Body of pancreas (tissue), 4 donors: ENCODE data around the gene USP12. TPM values are rescaled to one million over a fixed set of nuclear protein-coding genes. Genes with fewer than 3 reads are reported as not detected.

ENCODE experiments used
- ATAC-seq: fragments of 150-250 bp; one replicate; pipeline ENCODE4 v1.9.1; 2016
- DNase-seq, 4 donors: peaks; one replicate each; pipeline ENCODE4 v3.0.0-alpha.2; 2019
- H3K27ac ChIP-seq, 4 donors: fragments of 200-600 bp; sonication (generic); 1 replicate in 3 of 4; 2 replicates in 1 of 4; pipeline versions ENCODE4 v1.5.1 to v1.6.1; 2016 to 2019; ENCODE audit warnings: mild to moderate bottlenecking in 1 of 4, mixed read lengths in 1 of 4, moderate library complexity in 1 of 4
- H3K27me3 ChIP-seq, 2 donors: fragments of 200-600 bp; sonication (generic); one replicate each; pipeline ENCODE4 v1.6.0; 2016; ENCODE audit warnings: mild to moderate bottlenecking in 1 of 2
- H3K36me3 ChIP-seq, 2 donors: fragments of 200-600 bp; sonication (generic); replicated peaks in 1 of 2; 2 replicates each; pipeline ENCODE4 v1.5.1; 2016; ENCODE audit warnings: low read depth in 2 of 2; ENCODE audit not compliant: insufficient read depth in 1 of 2
- H3K4me1 ChIP-seq: fragments of 200-600 bp; sonication (generic); one replicate; pipeline ENCODE4 v1.6.0; 2016
- H3K4me3 ChIP-seq, 2 donors: fragments of 200-600 bp; sonication (generic); 1 replicate in 1 of 2; 2 replicates in 1 of 2; pipeline ENCODE4 v1.5.1; 2016 to 2019
- H3K9me3 ChIP-seq, 3 donors: fragments of 200-600 bp; sonication (generic); 1 replicate in 2 of 3; 2 replicates in 1 of 3; pipeline ENCODE4 v1.5.1; 2016
- POLR2A ChIP-seq, 3 donors: fragments of 450-650 bp; IDR thresholded peaks; one replicate each; pipeline ENCODE4 v1.6.1; 2016; ENCODE audit warnings: antibody characterized with exemption in 3 of 3, mild to moderate bottlenecking in 2 of 3
- WGBS, 2 donors: methylation state at CpG; one replicate each; pipeline ENCODE4 v1.1.5; 2017; 5-methylcytosine and 5-hydroxymethylcytosine counted together
- intact Hi-C: fragments of 100-400 bp; cut with DNase I; formaldehyde crosslinking; loops from one replicate; pipeline ENCODE4 v1.15.1; 2023
- total RNA-seq, 2 donors: library from RNA; depleted of rRNA; stranded (reverse); fragments of >200 nt; gene quantifications; one replicate each; pipeline ENCODE4 v1.1.0, GENCODE V29; 2016
- TF ChIP-seq, protein P1 (sequence below), 7 experiments: fragments of 450-650 bp in 4 of 7; fragments of 200-600 bp in 3 of 7; sonication (generic) in 3 of 7; IDR thresholded peaks; one replicate each; pipeline ENCODE4 v1.5.1; 2016 to 2019; ENCODE audit warnings: antibody characterized with exemption in 7 of 7

USP12 gene
- total RNA-seq, 2 donors from 2014 or later = 12.9 to 16.9 TPM

DNA sequence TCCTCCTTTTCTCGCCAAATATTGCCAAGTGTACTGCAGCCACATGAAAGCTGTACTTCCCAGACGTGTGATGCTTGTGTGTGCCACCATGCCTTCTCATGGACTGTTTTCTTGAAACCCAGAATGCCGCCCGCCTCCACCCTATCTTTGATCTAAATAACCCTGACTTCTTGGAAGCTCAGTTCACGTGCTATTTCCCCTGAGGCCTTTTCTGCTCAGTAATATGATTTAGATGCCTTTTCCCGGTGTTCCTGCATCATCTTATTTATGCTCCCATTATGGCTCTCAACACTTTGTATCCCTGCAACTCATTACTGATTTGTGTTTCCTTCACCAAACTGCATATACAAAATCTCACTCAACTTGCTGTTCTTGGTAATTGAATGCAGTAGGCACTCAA, 116.1 kb downstream of the USP12 start:
- no peak overlapping the region for H3K27ac ChIP-seq
- H3K27me3 ChIP-seq = no peaks in the 10 kb centered on the region
- no peaks in the 10 kb centered on the region for H3K4me1 ChIP-seq
- no peak for ATAC-seq
- intact Hi-C loops = no loop called here
- no peak overlapping the region for H3K4me3 ChIP-seq
- DNase-seq = no peak
- WGBS, 2 donors = 69 to 72% methylated on average over 6 of the region's 6 CpGs
- TF ChIP-seq, protein P1, sequence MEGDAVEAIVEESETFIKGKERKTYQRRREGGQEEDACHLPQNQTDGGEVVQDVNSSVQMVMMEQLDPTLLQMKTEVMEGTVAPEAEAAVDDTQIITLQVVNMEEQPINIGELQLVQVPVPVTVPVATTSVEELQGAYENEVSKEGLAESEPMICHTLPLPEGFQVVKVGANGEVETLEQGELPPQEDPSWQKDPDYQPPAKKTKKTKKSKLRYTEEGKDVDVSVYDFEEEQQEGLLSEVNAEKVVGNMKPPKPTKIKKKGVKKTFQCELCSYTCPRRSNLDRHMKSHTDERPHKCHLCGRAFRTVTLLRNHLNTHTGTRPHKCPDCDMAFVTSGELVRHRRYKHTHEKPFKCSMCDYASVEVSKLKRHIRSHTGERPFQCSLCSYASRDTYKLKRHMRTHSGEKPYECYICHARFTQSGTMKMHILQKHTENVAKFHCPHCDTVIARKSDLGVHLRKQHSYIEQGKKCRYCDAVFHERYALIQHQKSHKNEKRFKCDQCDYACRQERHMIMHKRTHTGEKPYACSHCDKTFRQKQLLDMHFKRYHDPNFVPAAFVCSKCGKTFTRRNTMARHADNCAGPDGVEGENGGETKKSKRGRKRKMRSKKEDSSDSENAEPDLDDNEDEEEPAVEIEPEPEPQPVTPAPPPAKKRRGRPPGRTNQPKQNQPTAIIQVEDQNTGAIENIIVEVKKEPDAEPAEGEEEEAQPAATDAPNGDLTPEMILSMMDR (IDR thresholded peaks at IDR 0.05) = no peak
- no peak for TF ChIP-seq POLR2A (IDR thresholded peaks at IDR 0.05)
- no peaks in the 10 kb centered on the region for H3K36me3 ChIP-seq
- no peaks in the 10 kb centered on the region for H3K9me3 ChIP-seq

DNA sequence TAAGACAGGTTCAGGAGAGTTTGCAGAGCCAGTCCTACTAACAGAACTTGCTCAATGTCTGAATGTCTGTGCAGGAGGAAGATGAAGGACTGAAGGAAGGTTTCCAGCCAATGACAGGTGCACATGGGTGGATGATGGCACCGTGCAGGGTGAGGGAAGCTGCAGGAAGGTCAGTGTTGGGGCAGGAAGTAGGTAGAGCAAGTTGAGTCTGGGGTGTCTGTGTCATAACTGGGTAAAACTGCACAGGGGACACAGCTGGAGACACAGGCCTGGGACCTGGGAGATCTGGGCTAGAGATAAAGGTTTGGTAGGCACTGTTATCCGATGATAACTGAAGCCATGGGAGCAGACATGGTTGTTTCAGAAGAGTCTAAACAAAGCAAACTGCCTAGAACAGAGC, 116.9 kb downstream of the USP12 start:
- no peaks in the 10 kb centered on the region for H3K9me3 ChIP-seq
- TF ChIP-seq, protein P1 (IDR thresholded peaks at IDR 0.05) = no peak
- no peak for TF ChIP-seq POLR2A (IDR thresholded peaks at IDR 0.05)
- H3K4me3 ChIP-seq = no peak overlapping the region
- no peak overlapping the region for H3K27ac ChIP-seq
- intact Hi-C loops = no loop called here
- no peak for DNase-seq
- ATAC-seq = no peak
- H3K4me1 ChIP-seq = no peaks in the 10 kb centered on the region
- H3K36me3 ChIP-seq = no peaks in the 10 kb centered on the region
- no peaks in the 10 kb centered on the region for H3K27me3 ChIP-seq
- 88 to 91% methylated on average over 2 of the region's 2 CpGs for WGBS, 2 donors

DNA sequence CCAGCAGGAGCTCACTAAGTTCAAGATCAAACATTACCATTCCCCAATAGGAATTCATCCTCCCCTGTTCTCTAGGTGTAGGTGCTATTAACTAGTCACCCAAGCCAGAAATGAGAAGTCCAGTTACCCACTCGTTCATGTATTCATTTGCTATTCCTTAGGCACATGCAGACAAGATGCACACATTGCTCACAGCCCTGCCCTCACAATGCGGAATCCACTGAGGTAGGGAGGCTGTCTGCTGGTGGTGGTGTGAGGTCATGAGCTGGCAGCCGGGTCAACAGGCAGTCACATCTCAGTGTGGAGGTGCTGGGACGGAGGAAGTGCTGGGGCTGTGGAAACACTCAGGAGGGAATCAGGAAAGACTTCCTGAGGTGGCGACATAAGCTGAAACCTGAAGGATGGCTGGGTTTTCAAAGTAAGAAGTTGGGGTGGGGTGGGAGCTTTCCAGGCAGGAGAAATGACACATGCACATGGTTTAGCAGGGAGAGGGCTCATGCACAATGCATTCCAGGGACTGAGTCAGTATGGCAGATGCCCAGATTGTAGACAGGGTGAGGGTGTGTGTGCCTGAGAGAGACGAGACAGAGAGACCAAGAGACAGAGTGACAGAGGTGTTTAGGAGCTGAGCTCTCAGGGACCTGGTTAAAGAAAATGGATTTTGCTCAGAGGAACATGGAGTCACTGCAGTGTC, 117.6 kb downstream of the USP12 start:
- 57 to 75% methylated on average over 6 of the region's 6 CpGs for WGBS, 2 donors
- ATAC-seq (no peak), DNase-seq (no peak)
- no peaks in the 10 kb centered on the region for H3K9me3 ChIP-seq
- TF ChIP-seq, protein P1 (IDR thresholded peaks at IDR 0.05) = no peak
- TF ChIP-seq POLR2A (IDR thresholded peaks at IDR 0.05) = no peak
- H3K4me1 ChIP-seq = no peaks in the 10 kb centered on the region
- no peak overlapping the region for H3K4me3 ChIP-seq
- no peaks in the 10 kb centered on the region for H3K27me3 ChIP-seq
- H3K27ac ChIP-seq = no peak overlapping the region
- H3K36me3 ChIP-seq = no peaks in the 10 kb centered on the region
- intact Hi-C loops = no loop called here

DNA sequence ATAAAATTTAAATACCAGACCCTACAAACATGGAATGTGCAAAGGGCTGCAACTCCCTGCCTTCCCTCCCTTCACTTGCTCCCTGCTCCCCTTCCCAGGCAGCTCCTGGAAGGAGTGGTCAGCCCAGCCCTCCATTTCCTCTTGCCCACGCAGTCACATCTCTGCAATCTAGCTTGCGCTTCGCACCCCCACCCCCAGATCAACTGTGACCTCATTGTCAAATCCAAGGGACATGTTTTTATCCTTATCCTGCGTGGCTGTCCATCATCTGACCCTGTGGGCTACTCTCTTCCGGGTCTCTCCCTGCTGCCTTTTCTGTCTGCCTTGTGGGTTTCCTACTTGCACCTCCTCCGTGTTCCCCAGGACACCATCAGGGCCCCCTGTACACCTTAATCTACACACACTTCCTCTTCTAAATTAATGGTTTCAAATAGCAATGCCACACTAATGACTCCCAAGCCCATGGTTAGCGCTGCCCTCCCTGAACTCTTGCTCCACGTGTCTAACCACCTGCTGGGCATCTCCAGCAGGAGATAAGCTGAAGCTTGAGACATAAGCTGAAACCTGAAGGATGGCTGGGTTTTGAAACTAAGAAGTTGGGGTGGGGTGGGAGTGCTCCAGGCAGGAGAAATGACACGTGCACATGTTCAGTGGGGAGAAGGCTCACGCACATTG, 118.3 kb downstream of the USP12 start:
- 41 to 49% methylated on average over 10 of the region's 10 CpGs for WGBS, 2 donors
- intact Hi-C loops = no loop called here
- Histone ChIP-seq H3K27me3 (no peaks in the 10 kb centered on the region), H3K4me1 (no peaks in the 10 kb centered on the region), H3K36me3 (no peaks in the 10 kb centered on the region), H3K27ac (no peak overlapping the region), H3K4me3 (no peak overlapping the region), H3K9me3 (no peaks in the 10 kb centered on the region)
- TF ChIP-seq, protein P1 (IDR thresholded peaks at IDR 0.05) = no peak
- no peak for TF ChIP-seq POLR2A (IDR thresholded peaks at IDR 0.05)
- ATAC-seq = no peak
- no peak for DNase-seq
